ENCODE data around the gene SRSF4. TPM values are rescaled to one million over a fixed set of nuclear protein-coding genes. Genes with fewer than 3 reads are reported as not detected.

SRSF4 gene
- total RNA-seq, 1 experiment from 2014 or later: 31.7 TPM

DNA sequence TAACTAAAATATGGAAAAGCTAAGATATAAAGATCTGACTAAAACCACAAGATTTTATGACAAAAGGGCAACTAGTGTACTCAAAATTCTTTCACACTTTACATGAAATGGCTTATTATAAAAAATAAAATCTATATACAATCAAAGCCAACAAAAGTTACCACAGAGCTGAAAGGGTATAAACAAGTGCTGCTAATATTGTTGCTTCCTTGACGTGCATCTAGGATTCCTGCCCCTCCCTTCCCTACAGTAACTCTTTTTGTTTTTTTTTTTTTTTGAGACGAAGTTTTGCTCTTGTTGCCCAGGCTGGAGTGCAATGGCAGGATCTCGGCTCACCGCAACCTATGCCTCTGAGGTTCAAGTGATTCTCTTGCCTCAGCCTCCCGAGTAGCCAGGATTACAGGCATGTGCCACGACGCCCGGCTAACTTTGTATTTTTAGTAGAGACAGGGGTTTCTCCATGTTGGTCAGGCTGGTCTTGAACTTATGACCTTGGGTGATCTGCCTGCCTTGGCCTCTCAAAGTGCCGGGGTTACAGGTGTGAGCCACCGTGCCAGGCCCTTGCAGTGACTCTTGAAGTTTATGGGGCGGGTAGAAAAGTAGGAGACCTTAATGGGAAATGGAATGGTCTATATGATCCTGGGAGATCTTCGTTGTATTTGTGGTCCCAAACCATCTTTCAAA, 4.5 kb downstream of the SRSF4 start:
- peaks cover 24% of the 10 kb centered on the region for H3K4me1 ChIP-seq (ENCODE audit: low read length)
- H3K79me2 ChIP-seq (ENCODE audit: low read length): peaks cover 93% of the 10 kb centered on the region
- peaks cover 33% of the 10 kb centered on the region; the same call in 1 of the 2 replicates for H3K36me3 ChIP-seq (ENCODE audit: insufficient read depth, low read length)
- H3K4me3 ChIP-seq (ENCODE audit: low read length): no peak overlapping the region
- no peak overlapping the region for H3K4me2 ChIP-seq (ENCODE audit: low read depth, low read length, poor library complexity, severe bottlenecking)
- H3K27ac ChIP-seq (ENCODE audit: low read length): no peak overlapping the region
- H3K9me2 ChIP-seq (replicated peaks; ENCODE audit: insufficient read depth, low read length): no peaks in the 10 kb centered on the region
- no peak for DNase-seq
- no peaks in the 10 kb centered on the region for H3K9me3 ChIP-seq (ENCODE audit: low read length)
- H4K20me1 ChIP-seq (ENCODE audit: insufficient read depth, low read depth, low read length): peaks cover 45% of the 10 kb centered on the region
- no peak overlapping the region for H3K9ac ChIP-seq (ENCODE audit: low read length)
- H2AFZ ChIP-seq (ENCODE audit: low read length): no peak overlapping the region
- no peaks in the 10 kb centered on the region for H3K27me3 ChIP-seq (ENCODE audit: low read length)

- Histone ChIP-seq H4K20me1 (ENCODE audit: insufficient read depth, low read depth, low read length) (peaks cover 50% of the 10 kb centered on the region), H3K9me2 (replicated peaks; ENCODE audit: insufficient read depth, low read length) (no peaks in the 10 kb centered on the region), H3K27ac (ENCODE audit: low read length) (no peak overlapping the region), H3K9ac (ENCODE audit: low read length) (no peak overlapping the region), H3K4me2 (ENCODE audit: low read depth, low read length, poor library complexity, severe bottlenecking) (no peak overlapping the region), H3K27me3 (ENCODE audit: low read length) (no peaks in the 10 kb centered on the region), H2AFZ (ENCODE audit: low read length) (no peak overlapping the region), H3K4me3 (ENCODE audit: low read length) (no peak overlapping the region), H3K9me3 (ENCODE audit: low read length) (no peaks in the 10 kb centered on the region), H3K79me2 (ENCODE audit: low read length) (peaks cover 98% of the 10 kb centered on the region), H3K4me1 (ENCODE audit: low read length) (peaks cover 29% of the 10 kb centered on the region), H3K36me3 (ENCODE audit: insufficient read depth, low read length) (peaks cover 34% of the 10 kb centered on the region; the same call in 1 of the 2 replicates)
- no peak for DNase-seq
These were observed 5.1 kb downstream of the SRSF4 start for GRCh38 chr1:29176576-29176975.

- H3K79me2 ChIP-seq (ENCODE audit: low read length): peaks cover 98% of the 10 kb centered on the region
- no peaks in the 10 kb centered on the region for H3K9me2 ChIP-seq (replicated peaks; ENCODE audit: insufficient read depth, low read length)
- no peak overlapping the region for H3K9ac ChIP-seq (ENCODE audit: low read length)
- H3K4me3 ChIP-seq (ENCODE audit: low read length): no peak overlapping the region
- H3K27me3 ChIP-seq (ENCODE audit: low read length): no peaks in the 10 kb centered on the region
- no peaks in the 10 kb centered on the region for H3K9me3 ChIP-seq (ENCODE audit: low read length)
- no peak overlapping the region for H3K4me2 ChIP-seq (ENCODE audit: low read depth, low read length, poor library complexity, severe bottlenecking)
- no peak for DNase-seq
- peaks cover 58% of the 10 kb centered on the region for H4K20me1 ChIP-seq (ENCODE audit: insufficient read depth, low read depth, low read length)
- peaks cover 34% of the 10 kb centered on the region for H3K36me3 ChIP-seq (ENCODE audit: insufficient read depth, low read length)
- no peak overlapping the region for H2AFZ ChIP-seq (ENCODE audit: low read length)
- H3K27ac ChIP-seq (ENCODE audit: low read length): no peak overlapping the region
- peaks cover 24% of the 10 kb centered on the region for H3K4me1 ChIP-seq (ENCODE audit: low read length)
These were observed 9.2 kb downstream of the SRSF4 start for GRCh38 chr1:29172415-29172939.

GRCh38 chr1:29171521-29171920, 10.2 kb downstream of the SRSF4 start:
- Histone ChIP-seq H4K20me1 (ENCODE audit: insufficient read depth, low read depth, low read length) (peaks cover 58% of the 10 kb centered on the region), H3K27me3 (ENCODE audit: low read length) (no peaks in the 10 kb centered on the region), H3K4me3 (ENCODE audit: low read length) (no peak overlapping the region), H3K9me2 (replicated peaks; ENCODE audit: insufficient read depth, low read length) (no peaks in the 10 kb centered on the region), H3K27ac (ENCODE audit: low read length) (no peak overlapping the region), H3K9me3 (ENCODE audit: low read length) (no peaks in the 10 kb centered on the region), H3K79me2 (ENCODE audit: low read length) (peaks cover 98% of the 10 kb centered on the region), H3K36me3 (ENCODE audit: insufficient read depth, low read length) (peaks cover 32% of the 10 kb centered on the region), H2AFZ (ENCODE audit: low read length) (no peak overlapping the region), H3K9ac (ENCODE audit: low read length) (no peak overlapping the region), H3K4me1 (ENCODE audit: low read length) (peaks cover 24% of the 10 kb centered on the region), H3K4me2 (ENCODE audit: low read depth, low read length, poor library complexity, severe bottlenecking) (peak overlapping the region; percentile 6)
- DNase-seq: no peak

DNA sequence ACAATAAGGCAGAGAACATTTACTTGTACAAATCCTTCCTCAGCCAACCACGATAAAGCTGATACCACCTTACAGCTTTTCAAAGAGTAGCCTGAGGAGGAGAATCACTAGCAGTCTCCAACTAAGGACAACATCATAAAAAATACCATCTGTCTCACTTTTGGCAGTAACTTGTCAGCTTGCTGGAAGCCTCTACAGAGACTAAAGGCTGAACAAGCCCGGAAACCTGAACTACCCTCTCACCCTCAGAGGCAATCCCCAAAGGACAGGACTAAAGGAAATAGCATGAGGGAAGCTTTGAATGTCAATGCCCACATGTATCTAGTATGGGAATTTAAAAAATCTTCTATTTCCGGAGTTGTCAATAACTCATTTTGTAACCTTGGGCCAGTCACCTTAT, 10.6 kb downstream of the SRSF4 start:
- H3K4me1 ChIP-seq (ENCODE audit: low read length): peaks cover 24% of the 10 kb centered on the region

DNA sequence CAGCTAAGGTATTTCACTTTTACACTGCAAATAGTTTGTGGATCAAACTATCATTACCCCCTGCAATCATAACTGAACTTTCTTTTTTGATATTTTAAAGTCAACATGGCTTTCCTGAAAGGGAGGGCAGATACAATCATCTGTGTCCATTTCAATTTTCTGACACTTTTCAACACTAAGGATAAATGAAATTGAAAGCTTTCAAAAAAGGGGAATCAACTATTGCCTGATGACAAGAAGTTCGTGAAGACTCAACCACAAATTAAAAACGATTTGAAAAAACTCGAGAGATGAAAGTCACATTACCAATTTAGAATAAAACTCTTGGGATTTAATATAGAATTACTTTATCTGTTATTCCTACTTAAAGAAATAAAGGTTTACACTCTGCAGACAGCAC, 11.7 kb downstream of the SRSF4 start:
- Histone ChIP-seq H3K9ac (ENCODE audit: low read length) (no peak overlapping the region), H3K4me2 (ENCODE audit: low read depth, low read length, poor library complexity, severe bottlenecking) (no peak overlapping the region), H3K36me3 (ENCODE audit: insufficient read depth, low read length) (peaks cover 48% of the 10 kb centered on the region)

More for the DNA sequence above, 10.6 kb downstream of the SRSF4 start:
- peaks cover 36% of the 10 kb centered on the region for H3K36me3 ChIP-seq (ENCODE audit: insufficient read depth, low read length)
- H2AFZ ChIP-seq (ENCODE audit: low read length): no peak overlapping the region
- H3K4me2 ChIP-seq (ENCODE audit: low read depth, low read length, poor library complexity, severe bottlenecking): peak overlapping the region; percentile 6
- no peaks in the 10 kb centered on the region for H3K27me3 ChIP-seq (ENCODE audit: low read length)
- H3K9me3 ChIP-seq (ENCODE audit: low read length): no peaks in the 10 kb centered on the region
- no peak overlapping the region for H3K4me3 ChIP-seq (ENCODE audit: low read length)
- DNase-seq: no peak
- no peak overlapping the region for H3K9ac ChIP-seq (ENCODE audit: low read length)
- H4K20me1 ChIP-seq (ENCODE audit: insufficient read depth, low read depth, low read length): peaks cover 56% of the 10 kb centered on the region
- H3K27ac ChIP-seq (ENCODE audit: low read length): no peak overlapping the region
- H3K9me2 ChIP-seq (replicated peaks; ENCODE audit: insufficient read depth, low read length): no peaks in the 10 kb centered on the region
- peaks cover 98% of the 10 kb centered on the region for H3K79me2 ChIP-seq (ENCODE audit: low read length)

GRCh38 chr1:29167904-29168303, 13.8 kb downstream of the SRSF4 start:
- no peak overlapping the region for H3K9ac ChIP-seq (ENCODE audit: low read length)
- H4K20me1 ChIP-seq (ENCODE audit: insufficient read depth, low read depth, low read length): peaks cover 71% of the 10 kb centered on the region
- peaks cover 100% of the 10 kb centered on the region for H3K79me2 ChIP-seq (ENCODE audit: low read length)
- H3K36me3 ChIP-seq (ENCODE audit: insufficient read depth, low read length): peaks cover 68% of the 10 kb centered on the region
- peaks cover 24% of the 10 kb centered on the region for H3K4me1 ChIP-seq (ENCODE audit: low read length)
- H3K9me2 ChIP-seq (replicated peaks; ENCODE audit: insufficient read depth, low read length): no peaks in the 10 kb centered on the region
- DNase-seq: no peak
- no peak overlapping the region for H3K4me2 ChIP-seq (ENCODE audit: low read depth, low read length, poor library complexity, severe bottlenecking)
- no peaks in the 10 kb centered on the region for H3K27me3 ChIP-seq (ENCODE audit: low read length)
- no peaks in the 10 kb centered on the region for H3K9me3 ChIP-seq (ENCODE audit: low read length)
- no peak overlapping the region for H3K27ac ChIP-seq (ENCODE audit: low read length)
- no peak overlapping the region for H3K4me3 ChIP-seq (ENCODE audit: low read length)
- no peak overlapping the region for H2AFZ ChIP-seq (ENCODE audit: low read length)

More for the DNA sequence above, 11.7 kb downstream of the SRSF4 start:
- no peaks in the 10 kb centered on the region for H3K9me2 ChIP-seq (replicated peaks; ENCODE audit: insufficient read depth, low read length)
- H3K27ac ChIP-seq (ENCODE audit: low read length): no peak overlapping the region
- H3K27me3 ChIP-seq (ENCODE audit: low read length): no peaks in the 10 kb centered on the region
- H3K4me1 ChIP-seq (ENCODE audit: low read length): peaks cover 24% of the 10 kb centered on the region
- no peak for DNase-seq
- no peak overlapping the region for H2AFZ ChIP-seq (ENCODE audit: low read length)
- peaks cover 56% of the 10 kb centered on the region for H4K20me1 ChIP-seq (ENCODE audit: insufficient read depth, low read depth, low read length)
- no peak overlapping the region for H3K4me3 ChIP-seq (ENCODE audit: low read length)
- no peaks in the 10 kb centered on the region for H3K9me3 ChIP-seq (ENCODE audit: low read length)
- peaks cover 100% of the 10 kb centered on the region for H3K79me2 ChIP-seq (ENCODE audit: low read length)

GRCh38 chr1:29166291-29166878, 15.3 kb downstream of the SRSF4 start:
- no peaks in the 10 kb centered on the region for H3K9me2 ChIP-seq (replicated peaks; ENCODE audit: insufficient read depth, low read length)
- peaks cover 98% of the 10 kb centered on the region for H3K79me2 ChIP-seq (ENCODE audit: low read length)
- H3K4me2 ChIP-seq (ENCODE audit: low read depth, low read length, poor library complexity, severe bottlenecking): no peak overlapping the region
- peaks cover 59% of the 10 kb centered on the region for H4K20me1 ChIP-seq (ENCODE audit: insufficient read depth, low read depth, low read length)
- H3K4me1 ChIP-seq (ENCODE audit: low read length): peaks cover 10% of the 10 kb centered on the region
- no peak overlapping the region for H2AFZ ChIP-seq (ENCODE audit: low read length)
- no peak overlapping the region for H3K9ac ChIP-seq (ENCODE audit: low read length)
- no peak overlapping the region for H3K4me3 ChIP-seq (ENCODE audit: low read length)
- peaks cover 69% of the 10 kb centered on the region for H3K36me3 ChIP-seq (ENCODE audit: insufficient read depth, low read length)
- H3K9me3 ChIP-seq (ENCODE audit: low read length): no peaks in the 10 kb centered on the region
- no peak for DNase-seq
- H3K27me3 ChIP-seq (ENCODE audit: low read length): no peaks in the 10 kb centered on the region
- no peak overlapping the region for H3K27ac ChIP-seq (ENCODE audit: low read length)
